Measurements from ENCODE around the gene ARHGEF10L. TPM values are rescaled to one million over a fixed set of nuclear protein-coding genes. Genes with fewer than 3 reads are reported as not detected.

Gene ARHGEF10L
- polyA plus RNA-seq, 2 donors, result 39.1 to 64.4 TPM

DNA sequence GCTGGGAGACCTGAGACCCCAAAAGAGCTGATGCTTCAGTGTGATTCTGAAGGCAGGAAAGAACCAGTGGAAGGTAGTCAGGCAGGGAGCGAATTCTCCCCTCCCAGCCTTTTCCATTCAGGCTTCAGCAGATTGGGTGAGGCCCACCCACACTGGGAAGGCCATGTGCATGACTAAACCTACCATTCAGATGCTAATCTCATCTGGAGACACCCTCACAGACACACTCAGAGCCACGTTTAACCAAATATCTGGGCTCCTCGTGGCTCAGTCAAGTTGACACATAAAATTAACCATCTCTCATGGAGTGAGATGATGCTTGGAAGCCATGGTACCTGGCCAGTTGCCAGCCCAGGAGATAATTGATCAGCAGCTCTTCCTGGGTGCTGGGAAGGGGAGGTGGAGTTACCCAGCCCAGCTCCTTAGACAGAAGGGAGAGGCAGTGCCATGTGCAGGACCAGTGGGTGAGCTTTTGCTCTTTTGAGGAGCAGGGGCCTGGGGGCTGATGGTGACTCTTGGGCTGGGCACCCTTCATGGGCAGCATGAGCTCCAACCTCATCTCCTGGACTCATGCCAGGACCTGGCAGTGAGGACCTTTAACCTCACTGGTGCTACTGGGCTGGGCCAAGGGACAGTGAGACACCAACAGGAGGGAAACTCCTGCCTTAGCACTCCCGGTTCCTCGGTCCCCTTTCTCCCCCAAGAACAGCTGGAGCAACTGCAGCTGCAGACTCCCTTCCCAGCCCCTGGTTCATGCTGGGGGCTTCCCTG is 126.6 kb downstream of the ARHGEF10L start:
- 54 to 58% methylated on average over 4 to 5 of the region's 5 CpGs for WGBS, 2 donors
- Histone ChIP-seq H3K27ac (ENCODE audit: low read depth in 2 of 2, low read length in 1 of 2) (no peak overlapping the region), H3K4me1 (ENCODE audit: control insufficient read depth in 2 of 2, insufficient read depth in 2 of 2, low read length in 1 of 2) (peaks cover 0 to 3% of the 10 kb centered on the region in 2 donors), H3K36me3 (ENCODE audit: control insufficient read depth in 2 of 2, insufficient read depth in 2 of 2, low read length in 1 of 2) (peaks cover 7 to 65% of the 10 kb centered on the region in 2 donors), H3K27me3 (ENCODE audit: control insufficient read depth in 1 of 2, insufficient read depth in 2 of 2, low read length in 2 of 2) (no peaks in the 10 kb centered on the region), H3K4me3 (ENCODE audit: low read depth in 1 of 2, low read length in 2 of 2) (no peak overlapping the region), H3K9me3 (ENCODE audit: control insufficient read depth in 2 of 2, insufficient read depth in 1 of 2, low read depth in 1 of 2, low read length in 1 of 2) (no peaks in the 10 kb centered on the region)

DNA sequence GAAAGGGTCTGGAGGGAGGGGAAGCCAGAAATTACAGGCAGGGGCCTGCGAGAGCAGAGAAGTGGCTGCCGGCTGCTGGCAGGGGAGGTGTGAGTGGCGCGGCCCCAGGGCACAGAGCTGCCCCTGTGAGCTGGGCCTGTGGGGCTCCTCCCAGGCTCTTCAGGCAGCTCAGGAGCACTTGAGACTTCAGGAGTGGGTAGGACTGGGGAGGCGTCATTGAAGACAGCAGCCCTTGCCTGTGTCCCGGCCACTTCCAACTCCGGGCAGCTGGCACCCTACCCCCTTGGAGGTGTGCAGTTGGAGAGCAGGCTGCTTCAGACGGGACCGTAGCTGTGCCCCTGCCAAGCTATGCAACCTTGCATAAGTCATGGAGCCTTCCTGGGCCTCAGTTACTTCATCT is 128.1 kb downstream of the ARHGEF10L start:
- H3K4me1 ChIP-seq (ENCODE audit: control insufficient read depth in 2 of 2, insufficient read depth in 2 of 2, low read length in 1 of 2), result peaks cover 0 to 3% of the 10 kb centered on the region in 2 donors
- peaks cover 7 to 57% of the 10 kb centered on the region in 2 donors for H3K36me3 ChIP-seq (ENCODE audit: control insufficient read depth in 2 of 2, insufficient read depth in 2 of 2, low read length in 1 of 2)
- H3K27me3 ChIP-seq (ENCODE audit: control insufficient read depth in 1 of 2, insufficient read depth in 2 of 2, low read length in 2 of 2), result no peaks in the 10 kb centered on the region
- no peaks in the 10 kb centered on the region for H3K9me3 ChIP-seq (ENCODE audit: control insufficient read depth in 2 of 2, insufficient read depth in 1 of 2, low read depth in 1 of 2, low read length in 1 of 2)
- WGBS, 2 donors, result 68 to 86% methylated on average over 9 of the region's 9 CpGs
- H3K4me3 ChIP-seq (ENCODE audit: low read depth in 1 of 2, low read length in 2 of 2), result no peak overlapping the region
- H3K27ac ChIP-seq (ENCODE audit: low read depth in 2 of 2, low read length in 1 of 2), result no peak overlapping the region

DNA sequence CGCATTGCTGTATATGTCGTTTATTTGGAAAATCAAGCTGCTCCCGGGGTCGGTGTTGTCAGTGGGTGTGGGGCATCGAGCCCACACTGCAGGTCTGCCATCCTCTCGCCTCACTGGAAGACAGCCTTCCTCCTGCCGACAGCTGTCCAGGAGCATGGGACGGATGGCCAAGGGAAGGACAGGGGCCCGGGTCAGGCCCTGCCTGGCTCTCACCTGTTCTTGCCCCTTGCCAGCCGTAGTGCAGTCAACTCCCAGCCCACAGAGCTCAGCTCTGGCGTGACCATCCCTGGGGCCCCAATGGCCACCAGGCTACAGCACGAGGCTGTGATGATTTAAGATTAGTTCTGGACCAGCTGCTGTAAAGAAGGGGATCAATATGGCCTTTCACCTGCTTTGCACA is 128.7 kb downstream of the ARHGEF10L start:
- H3K9me3 ChIP-seq (ENCODE audit: control insufficient read depth in 2 of 2, insufficient read depth in 1 of 2, low read depth in 1 of 2, low read length in 1 of 2), result no peaks in the 10 kb centered on the region
- peaks cover 7 to 55% of the 10 kb centered on the region in 2 donors for H3K36me3 ChIP-seq (ENCODE audit: control insufficient read depth in 2 of 2, insufficient read depth in 2 of 2, low read length in 1 of 2)
- H3K27me3 ChIP-seq (ENCODE audit: control insufficient read depth in 1 of 2, insufficient read depth in 2 of 2, low read length in 2 of 2), result no peaks in the 10 kb centered on the region
- peaks cover 0 to 3% of the 10 kb centered on the region in 2 donors for H3K4me1 ChIP-seq (ENCODE audit: control insufficient read depth in 2 of 2, insufficient read depth in 2 of 2, low read length in 1 of 2)
- H3K4me3 ChIP-seq (ENCODE audit: low read depth in 1 of 2, low read length in 2 of 2), result no peak overlapping the region
- no peak overlapping the region for H3K27ac ChIP-seq (ENCODE audit: low read depth in 2 of 2, low read length in 1 of 2)
- WGBS, 2 donors, result 78 to 84% methylated on average over 12 of the region's 12 CpGs

DNA sequence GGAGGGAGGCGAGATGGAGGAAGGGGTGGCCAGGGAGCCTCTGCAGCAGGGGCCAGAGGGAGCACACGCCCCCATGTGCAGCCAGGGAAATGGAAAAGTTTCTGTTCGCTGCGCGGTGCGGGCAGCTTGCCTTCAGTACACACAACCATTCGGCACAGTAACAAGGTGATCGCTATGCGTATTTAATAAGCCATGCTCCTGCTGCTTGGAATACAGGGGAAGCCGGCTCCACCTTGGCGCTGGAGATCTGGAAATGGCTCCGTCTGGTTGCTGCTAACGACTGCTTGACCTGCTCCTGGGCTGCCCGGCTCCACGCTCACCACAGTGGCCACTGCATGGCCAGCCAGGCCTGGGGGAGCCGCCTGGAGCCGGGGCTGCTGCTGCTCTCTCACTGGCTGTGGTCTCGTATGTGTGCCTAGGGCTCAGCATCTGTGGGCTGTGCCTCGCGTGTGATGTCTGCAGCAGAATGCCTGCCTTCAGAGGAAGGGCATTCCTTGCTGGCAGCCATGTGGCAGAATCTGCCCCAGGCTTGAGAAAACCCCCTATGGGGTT is 129.2 kb downstream of the ARHGEF10L start:
- peaks cover 0 to 3% of the 10 kb centered on the region in 2 donors for H3K4me1 ChIP-seq (ENCODE audit: control insufficient read depth in 2 of 2, insufficient read depth in 2 of 2, low read length in 1 of 2)
- no peaks in the 10 kb centered on the region for H3K9me3 ChIP-seq (ENCODE audit: control insufficient read depth in 2 of 2, insufficient read depth in 1 of 2, low read depth in 1 of 2, low read length in 1 of 2)
- H3K36me3 ChIP-seq (ENCODE audit: control insufficient read depth in 2 of 2, insufficient read depth in 2 of 2, low read length in 1 of 2), result peaks cover 7 to 56% of the 10 kb centered on the region in 2 donors
- H3K27me3 ChIP-seq (ENCODE audit: control insufficient read depth in 1 of 2, insufficient read depth in 2 of 2, low read length in 2 of 2), result no peaks in the 10 kb centered on the region
- no peak overlapping the region for H3K4me3 ChIP-seq (ENCODE audit: low read depth in 1 of 2, low read length in 2 of 2)
- H3K27ac ChIP-seq (ENCODE audit: low read depth in 2 of 2, low read length in 1 of 2), result no peak overlapping the region
- WGBS, 2 donors, result 88 to 89% methylated on average over 20 of the region's 20 CpGs

- Histone ChIP-seq H3K27me3 (ENCODE audit: control insufficient read depth in 1 of 2, insufficient read depth in 2 of 2, low read length in 2 of 2) (no peaks in the 10 kb centered on the region), H3K4me3 (ENCODE audit: low read depth in 1 of 2, low read length in 2 of 2) (no peak overlapping the region), H3K27ac (ENCODE audit: low read depth in 2 of 2, low read length in 1 of 2) (no peak overlapping the region), H3K36me3 (ENCODE audit: control insufficient read depth in 2 of 2, insufficient read depth in 2 of 2, low read length in 1 of 2) (peaks cover 7 to 57% of the 10 kb centered on the region in 2 donors), H3K9me3 (ENCODE audit: control insufficient read depth in 2 of 2, insufficient read depth in 1 of 2, low read depth in 1 of 2, low read length in 1 of 2) (no peaks in the 10 kb centered on the region), H3K4me1 (ENCODE audit: control insufficient read depth in 2 of 2, insufficient read depth in 2 of 2, low read length in 1 of 2) (peaks cover 0 to 3% of the 10 kb centered on the region in 2 donors)
- 84 to 90% methylated on average over 9 of the region's 9 CpGs for WGBS, 2 donors
Measured at GRCh38 chr1:17669305-17669704, 129.8 kb downstream of the ARHGEF10L start.

DNA sequence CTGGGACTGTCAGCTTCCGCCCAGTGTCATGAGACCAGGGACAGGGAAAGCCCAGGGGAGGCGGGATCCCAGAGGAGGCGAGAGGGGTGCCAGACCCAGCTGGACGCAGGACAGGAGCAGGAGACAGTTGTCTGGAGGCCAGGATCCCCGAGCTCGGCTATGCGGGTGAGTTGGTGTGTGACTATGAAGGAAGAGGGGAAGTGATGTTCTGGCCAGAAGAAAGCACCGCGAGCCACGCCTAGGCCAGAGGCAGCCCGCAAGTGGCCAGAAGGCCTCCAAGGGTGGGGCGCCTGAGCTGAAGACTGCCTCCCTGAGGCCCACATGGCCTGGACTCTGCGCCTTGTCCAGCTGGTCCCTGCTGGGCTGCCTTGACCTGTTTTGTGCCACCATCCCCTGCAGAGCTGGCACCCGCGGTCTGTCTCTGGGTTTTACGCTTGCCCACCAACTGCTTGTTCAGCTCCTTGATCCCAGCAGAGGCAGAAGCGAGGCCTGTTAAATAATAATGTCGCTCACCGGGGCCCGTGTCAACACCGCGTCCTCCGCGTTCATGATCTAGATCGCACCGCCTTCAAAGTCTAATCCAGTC is 130.5 kb downstream of the ARHGEF10L start:
- H3K4me1 ChIP-seq (ENCODE audit: control insufficient read depth in 2 of 2, insufficient read depth in 2 of 2, low read length in 1 of 2), result peaks cover 0 to 3% of the 10 kb centered on the region in 2 donors
- WGBS, 2 donors, result 81 to 84% methylated on average over 26 of the region's 26 CpGs
- peaks cover 6 to 51% of the 10 kb centered on the region in 2 donors for H3K36me3 ChIP-seq (ENCODE audit: control insufficient read depth in 2 of 2, insufficient read depth in 2 of 2, low read length in 1 of 2)
- no peak overlapping the region for H3K4me3 ChIP-seq (ENCODE audit: low read depth in 1 of 2, low read length in 2 of 2)
- H3K27ac ChIP-seq (ENCODE audit: low read depth in 2 of 2, low read length in 1 of 2), result no peak overlapping the region
- no peaks in the 10 kb centered on the region for H3K9me3 ChIP-seq (ENCODE audit: control insufficient read depth in 2 of 2, insufficient read depth in 1 of 2, low read depth in 1 of 2, low read length in 1 of 2)
- no peaks in the 10 kb centered on the region for H3K27me3 ChIP-seq (ENCODE audit: control insufficient read depth in 1 of 2, insufficient read depth in 2 of 2, low read length in 2 of 2)

GRCh38 chr1:17670587-17671313 is 131.3 kb downstream of the ARHGEF10L start:
- WGBS, 2 donors, result 88 to 92% methylated on average over 27 of the region's 27 CpGs
- no peak overlapping the region for H3K4me3 ChIP-seq (ENCODE audit: low read depth in 1 of 2, low read length in 2 of 2)

DNA sequence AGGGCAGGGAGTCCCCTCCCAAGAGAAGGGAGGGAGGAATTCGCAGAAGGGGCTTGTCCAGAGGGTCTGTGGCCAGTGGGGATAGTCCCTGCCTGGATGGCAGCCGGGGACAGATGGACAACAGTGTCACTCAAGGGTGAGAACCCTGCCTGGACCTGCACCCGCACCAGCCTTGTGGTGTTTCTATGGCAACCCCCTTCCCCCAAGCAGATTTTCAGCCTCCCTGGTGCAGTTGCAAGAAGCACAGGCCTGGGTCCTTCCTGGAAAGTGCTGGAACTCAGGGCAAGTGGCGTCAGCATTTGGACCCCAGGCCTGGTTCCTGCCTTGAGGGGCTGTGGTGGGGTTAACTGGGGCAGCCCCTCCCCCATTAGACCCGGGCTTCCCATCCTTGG is 131.8 kb downstream of the ARHGEF10L start:
- Histone ChIP-seq H3K9me3 (ENCODE audit: control insufficient read depth in 2 of 2, insufficient read depth in 1 of 2, low read depth in 1 of 2, low read length in 1 of 2) (no peaks in the 10 kb centered on the region), H3K27ac (ENCODE audit: low read depth in 2 of 2, low read length in 1 of 2) (no peak overlapping the region), H3K4me3 (ENCODE audit: low read depth in 1 of 2, low read length in 2 of 2) (no peak overlapping the region), H3K4me1 (ENCODE audit: control insufficient read depth in 2 of 2, insufficient read depth in 2 of 2, low read length in 1 of 2) (peaks cover 3 to 9% of the 10 kb centered on the region in 2 donors), H3K27me3 (ENCODE audit: control insufficient read depth in 1 of 2, insufficient read depth in 2 of 2, low read length in 2 of 2) (no peaks in the 10 kb centered on the region), H3K36me3 (ENCODE audit: control insufficient read depth in 2 of 2, insufficient read depth in 2 of 2, low read length in 1 of 2) (peaks cover 0 to 51% of the 10 kb centered on the region in 2 donors)
- WGBS, 2 donors, result 53 to 56% methylated on average over 5 of the region's 5 CpGs

More at GRCh38 chr1:17670587-17671313, 131.3 kb downstream of the ARHGEF10L start:
- Histone ChIP-seq H3K27ac (ENCODE audit: low read depth in 2 of 2, low read length in 1 of 2) (no peak overlapping the region), H3K9me3 (ENCODE audit: control insufficient read depth in 2 of 2, insufficient read depth in 1 of 2, low read depth in 1 of 2, low read length in 1 of 2) (no peaks in the 10 kb centered on the region), H3K36me3 (ENCODE audit: control insufficient read depth in 2 of 2, insufficient read depth in 2 of 2, low read length in 1 of 2) (peaks cover 0 to 49% of the 10 kb centered on the region in 2 donors), H3K4me1 (ENCODE audit: control insufficient read depth in 2 of 2, insufficient read depth in 2 of 2, low read length in 1 of 2) (peaks cover 3 to 5% of the 10 kb centered on the region in 2 donors), H3K27me3 (ENCODE audit: control insufficient read depth in 1 of 2, insufficient read depth in 2 of 2, low read length in 2 of 2) (no peaks in the 10 kb centered on the region)

GRCh38 chr1:17671741-17672140 is 132.2 kb downstream of the ARHGEF10L start:
- peaks cover 0 to 54% of the 10 kb centered on the region in 2 donors for H3K36me3 ChIP-seq (ENCODE audit: control insufficient read depth in 2 of 2, insufficient read depth in 2 of 2, low read length in 1 of 2)
- no peaks in the 10 kb centered on the region for H3K9me3 ChIP-seq (ENCODE audit: control insufficient read depth in 2 of 2, insufficient read depth in 1 of 2, low read depth in 1 of 2, low read length in 1 of 2)
- H3K27me3 ChIP-seq (ENCODE audit: control insufficient read depth in 1 of 2, insufficient read depth in 2 of 2, low read length in 2 of 2), result no peaks in the 10 kb centered on the region
- H3K4me1 ChIP-seq (ENCODE audit: control insufficient read depth in 2 of 2, insufficient read depth in 2 of 2, low read length in 1 of 2), result peaks cover 3 to 9% of the 10 kb centered on the region in 2 donors
- 57 to 58% methylated on average over 10 of the region's 10 CpGs for WGBS, 2 donors
- no peak overlapping the region for H3K4me3 ChIP-seq (ENCODE audit: low read depth in 1 of 2, low read length in 2 of 2)
- no peak overlapping the region for H3K27ac ChIP-seq (ENCODE audit: low read depth in 2 of 2, low read length in 1 of 2)

All from esophagus (tissue), 2 donors.